GM19455 (cell line): Measurements from ENCODE around the gene CTSH.
A peak's percentile ranks its signal among the peaks of the same experiment; 100 is the strongest.
"Not testable (repeated sequence)": the region's sequence is repeated elsewhere in the genome, so short reads cannot be mapped to it uniquely, and the experiment has no call there.

Experiments used
- ATAC-seq: cut with Tn5 transposase; IDR thresholded peaks from one replicate; pipeline ENCODE4 v1.9.1; 2021; ENCODE audit not compliant: unreplicated experiment

Gene CTSH

DNA sequence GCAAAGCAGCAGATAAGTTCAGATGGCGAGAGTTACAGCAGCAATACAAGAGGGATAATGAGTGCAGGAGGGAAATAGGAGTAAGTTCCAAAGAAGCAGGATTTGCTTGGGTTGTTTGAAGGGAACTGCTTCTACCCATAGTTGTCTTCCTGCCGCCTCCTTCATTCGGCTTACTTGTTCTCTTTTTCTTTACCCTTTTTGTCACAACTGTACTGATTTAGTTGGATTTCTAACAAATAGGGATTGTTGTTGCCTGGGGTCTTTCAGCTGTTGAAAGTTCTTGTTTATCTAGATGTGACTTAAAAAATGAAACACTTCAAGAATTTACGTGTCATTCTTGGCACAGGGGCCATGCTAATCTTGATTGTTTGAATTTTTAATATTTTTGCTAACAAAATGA is 46.3 kb downstream of the CTSH start:
- ATAC-seq: no peak

DNA sequence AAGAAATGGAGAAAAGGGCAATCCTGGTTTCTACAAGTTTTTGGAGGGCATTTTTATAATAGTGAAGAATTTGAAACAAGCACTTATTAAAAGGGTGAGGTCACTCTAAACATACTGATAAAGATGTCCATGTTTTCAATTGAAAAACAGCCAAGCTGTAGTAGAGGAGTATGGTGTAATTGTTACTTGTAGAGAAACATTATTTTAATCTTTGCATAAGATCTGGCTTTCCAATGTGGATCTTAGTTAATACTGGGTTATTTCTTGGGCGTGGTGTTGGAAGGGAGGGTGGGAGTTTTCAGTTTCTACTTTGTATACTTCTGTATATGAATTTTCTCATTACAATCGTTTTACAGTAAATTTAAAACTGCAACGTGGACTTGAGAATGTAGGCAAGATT is 49.4 kb downstream of the CTSH start:
- no peak for ATAC-seq

DNA sequence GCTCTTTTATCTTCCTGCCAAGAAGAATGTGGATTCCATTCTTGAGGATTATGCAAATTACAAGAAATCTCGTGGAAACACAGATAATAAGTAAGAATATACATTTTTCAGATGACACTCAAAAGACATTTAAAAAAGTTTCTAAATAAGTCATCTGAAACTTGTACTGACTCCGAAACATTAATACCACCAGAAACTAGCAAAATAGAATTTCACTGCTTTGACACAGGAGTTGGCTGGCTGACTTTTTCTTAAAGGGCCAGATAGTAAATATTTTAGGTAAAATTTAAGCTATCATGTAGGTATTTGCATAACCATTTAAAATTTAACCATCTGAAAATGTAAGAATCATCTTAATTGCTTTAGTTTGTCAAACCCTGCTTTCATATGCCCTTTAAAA is 51.3 kb downstream of the CTSH start:
- no peak for ATAC-seq

DNA sequence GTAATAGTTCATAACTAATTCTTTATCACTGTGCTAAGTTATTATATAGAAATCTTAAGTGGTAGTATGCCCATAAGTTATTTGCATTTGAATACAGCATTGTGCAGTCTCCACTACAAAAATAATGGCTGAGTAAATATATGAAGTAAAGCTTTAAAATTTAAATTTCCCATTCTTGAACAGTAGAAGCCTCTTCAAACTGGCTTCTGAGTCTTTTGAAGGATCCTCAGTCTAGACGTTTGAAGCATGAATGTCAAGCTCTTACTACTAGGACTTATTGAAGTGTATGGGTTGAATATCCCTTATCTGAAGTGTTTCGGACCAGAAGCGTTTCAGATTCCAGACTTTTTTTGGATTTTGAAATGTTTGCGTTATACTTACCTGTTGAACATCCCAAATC is 55.8 kb downstream of the CTSH start:
- ATAC-seq: no peak

DNA sequence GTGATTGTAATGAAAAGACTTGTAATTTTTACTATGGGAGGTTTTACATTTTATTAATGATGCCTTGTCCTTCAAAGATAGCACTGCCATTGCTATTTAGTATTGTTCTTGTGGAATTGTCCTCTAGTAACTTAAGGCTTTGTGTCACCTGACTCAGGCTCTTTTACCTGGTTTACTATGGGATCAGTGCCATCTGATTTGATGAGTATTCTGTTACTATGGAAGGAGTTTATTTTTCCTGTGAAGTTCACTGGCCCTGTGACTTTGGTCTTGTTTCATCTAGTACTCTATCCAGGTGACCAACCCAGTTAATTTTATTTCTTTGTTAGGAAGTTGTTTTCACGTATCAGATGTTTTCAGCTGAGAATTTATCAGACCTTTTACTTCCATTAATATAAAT is 63.2 kb downstream of the CTSH start:
- no peak for ATAC-seq

DNA sequence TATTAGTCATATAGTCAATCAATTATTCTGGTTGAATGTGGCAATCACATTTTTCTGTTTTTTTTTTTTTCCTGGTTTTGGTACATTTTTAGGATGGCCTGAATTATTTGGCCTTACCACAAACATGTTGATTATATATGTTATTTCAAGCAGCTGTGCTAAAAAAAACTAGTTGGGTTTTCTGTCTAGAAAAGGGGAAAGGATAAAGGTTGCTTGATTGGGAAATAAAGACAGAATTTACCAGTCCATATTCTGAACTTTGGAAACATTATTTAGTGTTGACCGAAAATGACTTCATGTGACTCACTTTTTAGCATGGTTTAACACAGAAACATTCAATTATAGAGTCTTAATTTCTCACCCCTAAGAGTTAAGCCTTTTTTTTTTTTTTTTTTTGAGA is 64.0 kb downstream of the CTSH start:
- ATAC-seq: no peak

DNA sequence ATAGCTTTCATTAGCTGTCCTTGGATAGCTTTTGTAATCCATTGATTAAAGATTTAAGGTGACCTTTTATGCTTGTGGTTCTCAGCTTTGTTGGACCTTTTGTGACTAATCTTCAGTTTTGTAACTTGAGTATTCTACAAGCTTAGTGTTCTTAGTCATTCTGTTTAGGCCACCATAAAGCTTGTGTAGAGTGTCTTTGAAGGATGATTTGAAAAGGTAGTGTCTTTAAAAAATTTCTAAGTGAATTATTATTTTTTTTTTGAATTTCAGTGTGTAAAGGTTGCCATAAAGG is 64.7 kb downstream of the CTSH start:
- ATAC-seq: no peak

DNA sequence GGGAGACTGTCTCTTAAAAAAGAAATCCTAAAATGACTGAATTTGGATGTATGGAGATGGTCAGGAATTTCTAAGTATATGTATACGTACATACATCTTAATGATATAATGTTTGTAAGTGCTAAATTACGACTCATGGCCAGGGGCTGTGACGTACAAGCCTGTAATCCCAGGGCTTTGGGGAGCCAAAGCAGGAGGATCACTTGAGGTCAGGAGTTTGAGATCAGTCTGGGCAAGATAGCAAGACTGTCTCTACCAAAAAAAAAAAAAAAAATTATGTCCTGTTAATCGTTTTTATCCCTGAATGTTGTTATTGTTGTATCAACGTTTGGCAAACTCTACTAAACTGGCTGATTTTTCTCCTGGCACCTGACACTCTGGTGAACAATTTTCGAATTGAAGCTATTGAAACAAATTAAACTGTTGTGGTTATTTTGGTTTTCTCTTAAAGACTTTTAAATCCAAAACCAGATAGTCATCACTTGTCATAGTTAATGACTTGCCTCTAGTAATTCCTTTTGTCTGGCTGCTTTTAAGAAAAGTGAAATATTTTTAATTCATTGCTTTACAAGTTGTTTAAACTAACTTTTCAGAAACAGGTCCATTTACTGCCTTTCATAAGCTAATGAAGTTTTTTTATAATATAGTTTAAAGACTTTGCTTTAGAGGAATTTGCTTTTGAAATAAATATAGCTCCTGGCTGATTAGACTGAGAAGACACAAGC is 65.2 kb downstream of the CTSH start:
- ATAC-seq: no peak

DNA sequence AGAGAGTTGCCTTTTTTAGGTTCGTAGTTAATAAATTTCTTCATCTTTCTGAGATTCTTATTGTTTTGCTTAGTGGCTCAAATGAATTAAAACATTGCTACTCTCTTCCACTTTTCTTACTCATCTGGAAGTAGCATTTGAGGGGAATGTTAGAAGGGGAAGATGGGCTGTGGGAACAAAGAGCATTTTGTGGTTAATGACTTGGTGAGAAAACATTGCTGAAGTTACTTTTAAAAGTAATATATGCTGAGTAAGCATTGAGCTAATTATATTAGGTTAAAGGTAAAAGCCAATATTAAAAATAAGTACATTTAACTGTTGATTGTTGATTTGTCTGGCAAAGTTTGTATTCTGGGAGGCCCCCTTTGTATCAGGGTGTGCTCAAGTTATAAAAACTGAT is 66.5 kb downstream of the CTSH start:
- no peak for ATAC-seq

DNA sequence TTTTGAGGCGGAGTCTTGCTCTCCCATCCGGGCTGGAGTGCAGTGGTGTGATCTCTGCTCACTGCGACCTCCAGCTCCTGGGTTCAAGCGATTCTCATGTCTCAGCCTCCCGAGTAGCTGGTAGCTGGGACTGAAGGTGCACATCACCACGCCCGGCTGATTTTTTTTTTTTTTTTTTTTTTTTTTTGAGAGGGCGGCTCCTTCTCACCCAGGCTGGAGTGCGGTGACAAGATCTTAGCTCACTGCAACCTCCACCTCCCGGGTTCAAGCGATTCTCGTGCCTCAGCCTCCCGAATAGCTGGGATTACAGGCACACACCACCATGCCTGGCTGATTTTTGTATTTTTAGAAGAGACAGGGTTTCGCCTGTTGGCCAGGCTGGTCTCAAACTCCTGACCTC is 67.9 kb downstream of the CTSH start:
- not testable (repeated sequence) for ATAC-seq

DNA sequence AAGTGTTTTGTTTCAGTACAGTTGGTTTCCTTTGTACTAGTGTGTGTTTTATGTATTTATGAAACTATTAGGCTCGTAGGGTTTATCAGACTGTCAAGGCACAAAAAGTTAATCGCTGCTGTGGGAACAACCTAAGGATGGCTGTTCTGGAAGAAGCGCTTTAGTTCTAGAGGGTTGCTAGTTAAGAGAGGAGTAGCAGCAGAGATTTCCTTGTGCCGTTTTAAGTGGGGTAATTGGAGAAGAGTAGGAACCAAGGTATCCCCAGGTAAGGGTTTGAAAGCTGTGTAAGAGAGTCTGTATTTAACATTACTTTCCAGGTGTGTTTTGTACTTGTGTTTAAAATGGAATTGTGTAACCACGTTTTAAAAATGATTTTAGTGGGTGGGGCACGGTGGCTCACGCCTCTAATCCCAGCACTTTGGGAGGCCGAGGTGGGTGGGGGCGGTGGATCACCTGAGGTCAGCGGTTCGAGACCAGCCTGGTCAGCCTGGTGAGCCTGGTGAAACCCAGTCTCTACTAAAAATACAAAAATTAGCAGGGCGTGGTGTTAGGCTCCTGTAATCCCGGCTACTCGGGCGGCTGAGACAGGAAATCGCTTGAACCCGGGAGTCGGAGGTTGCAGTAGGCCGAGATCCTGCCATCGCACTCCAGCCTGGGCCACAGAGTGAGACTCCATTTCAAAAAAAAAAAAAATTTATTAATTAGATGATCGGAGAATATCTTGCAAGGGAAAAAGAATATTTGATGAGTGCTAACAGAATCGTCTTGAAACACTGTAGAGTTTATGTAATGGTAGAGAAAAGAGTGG is 69.5 kb downstream of the CTSH start:
- no peak for ATAC-seq

DNA sequence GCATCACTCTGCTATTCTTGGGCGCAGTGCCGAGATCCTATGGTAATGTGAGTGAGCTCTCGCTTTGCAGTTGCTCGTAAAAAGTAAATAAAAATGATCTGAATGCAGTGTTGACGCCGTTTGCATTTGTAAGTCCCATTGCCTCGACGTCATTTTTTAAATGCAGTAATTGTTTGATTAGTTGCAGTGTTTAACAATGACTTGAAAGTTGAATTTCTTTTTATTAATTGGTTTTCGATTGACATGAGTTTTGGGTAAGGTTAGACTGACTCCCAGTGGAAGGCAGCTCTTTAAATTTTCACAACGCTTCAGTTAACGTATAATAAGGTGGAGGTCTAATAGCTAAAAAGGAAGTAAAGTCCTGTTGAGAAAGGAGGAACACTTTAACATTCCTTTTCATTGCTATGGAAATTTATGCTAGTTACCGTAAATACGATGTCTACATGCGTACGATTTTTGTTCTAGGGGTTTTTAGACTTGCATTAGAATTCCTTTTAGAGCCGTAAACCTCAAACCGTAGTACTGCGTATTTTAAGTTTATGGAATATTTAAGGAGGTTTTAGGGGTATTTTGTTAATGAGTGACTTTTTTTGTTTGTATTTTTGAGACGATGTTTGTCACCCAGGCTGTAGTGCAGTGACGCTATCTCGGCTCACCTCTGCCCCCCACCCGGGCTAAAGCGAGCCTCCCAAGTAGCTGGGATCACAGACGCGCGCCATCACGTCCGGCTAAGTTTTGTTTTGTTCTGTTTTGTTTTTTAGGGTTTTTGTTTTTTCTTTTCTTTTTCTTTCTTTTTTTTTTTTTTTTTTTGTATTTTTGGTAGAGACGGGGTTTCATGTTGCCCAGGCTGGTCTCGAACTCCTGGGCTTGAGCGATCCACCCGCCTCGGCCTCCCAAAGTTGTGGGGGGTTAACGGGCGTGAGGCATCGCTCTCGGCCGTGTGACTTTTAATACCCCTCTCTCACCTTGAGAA is 70.8 kb downstream of the CTSH start:
- ATAC-seq: no peak

DNA sequence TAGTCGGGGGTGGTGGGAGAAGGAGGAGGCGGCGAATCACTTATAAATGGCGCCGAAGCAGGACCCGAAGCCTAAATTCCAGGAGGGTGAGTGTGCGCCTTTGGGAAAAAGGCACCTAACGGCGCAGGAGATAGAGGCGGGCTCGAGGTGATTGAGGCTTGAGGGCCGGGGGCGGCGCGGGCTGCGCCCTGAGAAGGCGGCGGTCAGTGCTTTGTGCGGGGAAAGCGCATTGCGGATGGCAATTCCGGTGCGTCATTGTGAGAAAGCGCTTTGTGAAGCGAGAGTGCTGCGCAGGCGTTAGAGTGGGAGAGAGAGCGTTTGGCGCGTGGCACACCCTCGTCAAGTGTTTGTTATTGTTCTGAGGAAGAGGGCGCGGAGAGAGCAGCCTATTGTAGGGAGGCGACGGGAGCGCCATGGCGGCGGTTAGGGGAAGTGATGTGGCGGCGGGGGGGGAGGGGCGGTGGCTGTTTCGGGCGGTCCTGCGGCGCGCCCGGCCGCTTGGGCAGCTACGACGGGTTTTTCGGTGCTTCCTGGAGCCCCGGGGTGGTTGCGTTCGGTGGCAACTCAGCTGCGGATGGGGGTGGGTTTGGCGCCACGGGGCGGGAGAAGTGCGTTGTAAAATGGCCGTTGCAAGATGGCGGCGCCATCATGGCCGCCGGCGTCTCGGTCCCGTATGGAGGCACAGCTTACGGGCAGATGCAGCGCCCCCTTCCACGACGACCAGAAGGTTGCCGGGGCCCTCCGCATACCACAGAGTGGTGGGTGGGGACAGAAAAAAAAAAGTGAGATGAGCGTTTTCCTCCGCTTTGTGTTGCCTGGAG is 71.7 kb downstream of the CTSH start:
- ATAC-seq: peak; percentile 62

DNA sequence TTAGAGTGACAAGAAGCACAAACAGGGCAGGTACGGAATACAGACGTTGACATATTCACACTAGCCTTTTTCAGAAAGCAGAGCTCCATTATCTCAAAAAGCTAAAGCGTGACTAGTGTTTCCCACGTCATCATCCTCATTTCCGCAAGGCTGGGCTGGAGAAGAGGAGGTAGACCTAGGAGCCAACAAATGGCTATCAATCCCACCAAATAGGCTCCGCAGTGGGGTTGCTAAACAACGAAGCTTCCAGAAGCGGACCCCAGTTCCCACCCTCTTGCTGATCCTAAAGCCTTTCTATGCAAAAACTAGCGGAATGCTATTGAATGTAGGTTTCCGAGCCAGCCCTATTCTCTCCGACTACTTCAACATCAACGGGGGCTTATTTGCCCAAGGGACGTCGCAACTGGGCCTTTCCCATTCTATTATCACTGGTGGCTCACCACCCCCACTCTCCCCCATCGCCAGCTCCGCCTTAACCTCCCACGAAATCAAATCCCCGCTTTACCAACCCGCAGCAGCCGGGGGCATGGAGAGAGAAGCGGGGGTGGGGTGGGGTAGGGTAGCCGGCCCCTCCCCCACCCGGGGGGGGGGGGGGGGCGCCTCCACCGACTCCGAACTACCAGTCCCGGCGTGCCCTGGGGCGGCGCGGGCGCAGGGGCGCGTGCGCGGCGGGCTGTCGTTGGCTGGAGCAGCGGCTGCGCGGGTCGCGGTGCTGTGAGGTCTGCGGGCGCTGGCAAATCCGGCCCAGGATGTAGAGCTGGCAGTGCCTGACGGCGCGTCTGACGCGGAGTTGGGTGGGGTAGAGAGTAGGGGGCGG is 72.5 kb downstream of the CTSH start, which contains the start of gene MORF4L1:
Gene MORF4L1, plus strand, starts transcription at position 736 of the 817 bp plus-strand sequence. CDS start 128 bp downstream, outside the sequence.
- peak; percentile 70 for ATAC-seq

DNA sequence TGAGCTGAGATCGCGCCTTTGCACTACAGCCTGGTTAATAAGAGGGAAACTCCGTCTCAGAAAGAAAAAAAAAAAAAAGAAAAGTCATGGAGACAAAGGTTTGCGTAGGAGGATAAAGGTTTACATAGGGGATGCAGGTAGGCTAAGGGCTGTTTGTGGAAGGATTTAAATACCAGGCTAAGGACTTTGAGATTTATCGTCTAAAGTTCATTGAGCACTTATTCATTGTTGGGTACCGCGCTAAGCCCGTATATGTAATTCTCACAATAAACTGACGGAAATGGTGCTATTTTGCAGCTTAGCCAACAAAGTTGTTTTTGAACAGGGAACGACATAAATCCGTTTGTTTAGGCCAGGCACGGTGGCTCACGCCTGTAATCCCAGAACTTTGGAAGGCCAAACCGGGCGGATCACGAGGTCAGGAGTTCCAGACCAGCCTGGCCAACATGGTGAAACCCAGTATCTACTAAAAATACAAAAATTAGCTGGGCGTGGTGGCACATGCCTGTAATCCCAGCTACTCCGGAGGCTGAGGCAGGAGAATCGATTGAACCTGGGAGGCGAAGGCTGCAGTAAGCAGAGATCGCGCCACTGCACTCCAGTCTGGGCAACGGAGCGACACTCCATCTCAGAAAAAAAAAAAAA is 73.2 kb downstream of the CTSH start:
- ATAC-seq: not testable (repeated sequence)
